Left renal cortex interstitium (tissue), 4 donors: ENCODE results near the gene DUS2. TPM values are rescaled to one million over a fixed set of nuclear protein-coding genes. Genes with fewer than 3 reads are reported as not detected.
"Not testable (repeated sequence)": the region's sequence is repeated elsewhere in the genome, so short reads cannot be mapped to it uniquely, and the experiment has no call there.

ENCODE experiments used
- DNase-seq, 4 donors: peaks; one replicate each; pipeline ENCODE4 v3.0.0-alpha.2; 2013; ENCODE audit warnings: low read depth in 4 of 4, low spot score in 2 of 4, missing footprints in 1 of 4
- polyA plus RNA-seq, 4 donors: library from polyadenylated mRNA; unstranded; fragments of 120-200 nt; gene quantifications; one replicate each; pipeline ENCODE4 v1.2.1, GENCODE V29; 2013; ENCODE audit not compliant: insufficient read length in 4 of 4

DUS2 gene
- polyA plus RNA-seq: 10 to 100 TPM; 13.5 to 19.5 (median 15.5) TPM

DNA sequence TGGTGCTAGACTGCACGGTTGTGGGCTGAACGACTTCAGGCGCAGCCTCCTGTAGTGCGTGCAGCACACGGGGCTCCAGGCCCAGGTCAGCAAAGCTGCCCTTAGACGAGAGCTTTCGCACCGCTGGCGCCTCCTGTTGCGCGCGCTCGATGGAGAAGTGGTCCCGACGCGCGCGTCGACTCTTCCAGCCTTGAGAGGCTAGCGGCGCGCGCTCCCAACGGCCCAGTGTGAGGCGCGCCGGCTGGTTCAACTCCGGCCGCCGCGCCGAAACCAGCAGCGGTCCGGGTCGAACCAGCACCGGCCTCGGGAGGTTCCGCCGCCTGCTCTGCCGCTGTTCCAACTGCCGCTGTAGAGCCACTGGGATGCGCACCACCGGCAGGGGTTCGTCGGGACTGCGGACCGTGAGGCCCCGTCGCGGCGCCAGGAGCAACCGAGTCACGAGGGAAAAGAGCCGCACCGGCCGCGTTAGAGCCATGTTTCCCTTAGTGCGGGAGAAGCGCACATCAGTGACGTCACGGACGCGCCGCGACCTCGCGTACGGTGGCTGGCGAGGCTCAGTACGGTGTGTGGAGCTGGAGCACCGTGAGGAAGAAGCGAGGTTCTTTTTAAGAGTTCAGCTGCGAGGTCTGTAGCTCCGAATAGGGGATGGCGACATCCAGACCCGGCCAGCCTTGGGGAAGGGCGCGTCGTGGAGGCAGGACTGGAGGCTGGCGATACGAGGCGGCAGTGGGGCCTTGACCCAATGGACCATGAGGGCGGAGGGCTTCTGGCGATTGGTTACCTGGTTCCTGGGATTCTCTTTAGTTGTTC, at the start of gene DUS2, which contains the start of gene DDX28:
Gene DUS2 (plus strand): TSS at position 557 of the 810 bp plus-strand sequence. CDS start 14,740 bp downstream, outside the sequence.
Gene DDX28 (minus strand): TSS at position 505 of the 810 bp plus-strand sequence. CDS start 30 bp downstream, at position 475.
- DNase-seq: peak; percentile 80 to 92 (median 86)

DNA sequence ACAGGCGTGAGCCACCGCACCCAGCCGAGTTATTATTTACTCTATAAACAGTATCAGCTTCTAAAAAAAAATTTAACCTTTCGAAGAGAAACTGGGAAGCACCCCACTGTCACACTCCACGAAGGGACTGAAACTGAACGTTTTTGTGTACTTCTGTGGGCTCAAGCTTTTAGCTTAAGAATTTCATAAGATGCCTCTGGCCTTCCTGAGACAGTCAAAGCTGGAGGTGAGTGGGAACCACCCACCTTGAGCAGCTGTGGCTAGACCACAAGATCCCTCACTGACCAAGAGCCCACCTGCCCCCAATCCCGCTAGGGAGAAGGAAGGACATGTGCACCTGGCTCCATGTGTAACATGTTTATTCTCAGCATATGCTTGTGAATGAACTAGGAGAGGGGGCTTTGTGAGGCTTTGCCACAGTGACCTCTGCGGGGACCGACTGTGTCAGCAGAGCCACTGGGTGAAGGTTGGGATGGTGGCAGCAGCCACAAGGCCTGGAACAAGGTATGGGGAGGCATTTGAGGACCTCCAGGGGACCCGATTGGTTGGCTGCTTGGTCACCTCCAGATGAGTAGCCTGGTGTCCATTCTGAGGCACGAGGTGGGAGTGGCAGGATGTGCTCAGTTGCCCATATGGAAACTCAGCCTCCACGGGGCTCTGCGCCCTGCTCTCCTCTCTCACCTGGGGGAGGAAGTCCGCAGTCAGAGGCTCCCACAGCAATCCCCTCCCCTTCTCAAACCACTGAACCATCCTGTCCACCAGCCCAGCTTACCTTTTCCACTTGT, 47.6 kb upstream of the DUS2 start:
- DNase-seq: no peak

DNA sequence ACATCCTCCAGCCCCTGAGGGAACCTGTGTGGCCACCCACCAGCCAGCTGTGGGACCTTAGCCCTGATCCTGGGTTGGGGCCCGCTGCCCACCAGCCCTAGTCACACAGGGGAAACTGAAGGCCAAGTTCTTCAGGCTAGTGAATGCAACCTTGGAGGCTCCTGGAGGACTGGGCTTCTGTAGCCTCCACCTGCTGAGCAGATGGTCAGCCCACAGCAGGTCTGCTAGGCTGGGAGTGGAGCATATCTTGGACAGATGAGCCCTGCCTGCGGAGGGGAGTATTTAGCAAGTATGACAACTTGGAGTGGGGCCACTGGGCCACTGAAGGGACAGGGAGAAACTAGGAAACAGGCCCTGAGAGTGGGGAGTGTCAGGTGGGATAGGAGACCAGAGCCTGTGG, 46.9 kb upstream of the DUS2 start:
- DNase-seq: no peak

DNA sequence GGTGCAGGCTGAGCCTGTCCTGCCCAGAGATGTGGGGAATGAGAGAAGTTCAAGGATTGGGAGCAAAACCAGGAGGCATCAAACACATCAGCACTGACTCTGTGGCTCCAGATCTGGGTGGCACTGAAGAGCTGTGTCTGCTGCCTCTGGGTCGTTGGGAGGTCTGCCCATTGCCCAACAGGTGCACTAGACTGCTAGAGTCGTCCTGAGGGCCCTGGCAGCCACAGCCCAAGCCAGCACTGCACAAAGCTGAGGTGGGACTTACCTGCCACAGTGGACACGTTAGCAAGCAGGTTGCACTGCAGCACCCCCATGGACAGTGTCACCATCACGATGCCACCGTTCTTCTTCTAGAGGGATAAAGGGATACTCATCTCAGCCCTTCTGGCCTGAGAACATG, 46.1 kb upstream of the DUS2 start:
- no peak for DNase-seq

DNA sequence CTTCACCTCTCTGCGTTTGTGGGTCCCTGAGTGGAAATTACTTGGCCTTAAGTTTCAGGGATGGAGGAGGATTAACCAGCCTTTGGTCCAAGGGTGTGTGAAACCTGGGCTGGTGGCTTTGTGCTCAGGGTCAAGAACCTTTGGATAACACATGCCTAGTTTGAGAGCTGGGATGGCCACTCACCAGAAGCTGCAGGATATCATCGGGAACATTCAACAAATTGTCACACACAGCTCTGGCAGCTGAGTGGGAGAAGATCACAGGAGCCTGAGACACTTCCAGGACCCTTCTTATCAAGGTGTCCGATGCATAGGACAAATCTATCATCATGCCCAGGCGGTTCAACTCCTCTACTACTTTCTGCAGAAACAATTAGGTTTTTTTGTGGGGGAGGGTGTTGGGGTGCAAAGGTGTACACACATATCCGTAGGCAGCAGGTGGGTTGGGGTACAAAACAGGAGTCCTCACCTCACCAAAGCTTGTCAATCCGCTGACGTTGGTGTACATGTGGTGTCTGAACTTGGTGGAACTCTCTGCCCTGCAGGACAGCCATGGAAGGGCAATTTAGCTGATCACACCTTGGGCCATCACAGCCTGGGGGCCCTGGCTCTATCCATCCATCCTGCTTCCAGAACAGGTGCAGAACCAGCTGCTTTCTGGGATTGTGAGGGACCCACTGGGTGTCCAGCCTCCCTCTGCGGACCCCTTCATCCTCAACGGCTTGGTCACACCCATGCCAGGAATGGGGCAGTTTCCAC, 45.4 kb upstream of the DUS2 start:
- DNase-seq: no peak

DNA sequence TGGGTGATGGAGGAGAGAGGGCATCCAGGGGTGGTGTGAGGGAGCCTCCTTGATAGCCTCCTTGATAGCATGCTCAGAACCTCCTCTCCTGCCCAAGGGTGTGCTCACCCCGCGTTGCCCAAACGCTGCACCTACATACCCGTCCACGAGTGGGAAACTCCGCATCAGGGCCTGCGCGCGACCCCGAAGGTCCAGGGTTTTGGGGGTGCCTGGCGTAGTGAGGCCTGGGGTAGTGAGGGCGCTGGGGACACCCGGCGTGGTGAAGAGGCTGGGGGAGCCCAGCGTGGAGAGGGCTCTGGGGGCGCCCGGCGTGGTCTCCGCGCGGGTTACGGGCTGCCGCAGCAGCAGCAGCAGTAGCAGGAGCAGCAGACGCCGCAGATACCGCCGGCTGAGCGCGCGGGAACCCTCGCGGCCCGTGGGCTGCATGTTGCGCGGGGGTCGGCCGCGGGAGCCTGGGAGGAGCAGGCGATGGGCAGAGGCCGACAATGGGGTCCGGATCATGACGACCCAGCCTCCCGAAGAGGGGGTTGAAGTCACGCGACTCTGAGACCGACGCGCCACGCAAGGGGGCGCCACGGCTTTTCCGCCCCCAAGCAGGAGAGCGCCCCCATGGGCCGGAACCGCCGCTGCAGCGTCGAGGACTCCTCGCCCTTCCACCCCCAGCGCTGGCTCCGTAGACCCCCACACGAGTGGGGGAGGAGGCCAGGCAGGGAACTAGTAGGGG, 43.0 kb upstream of the DUS2 start, which contains the start of gene DPEP3:
Gene DPEP3 (minus strand): TSS at position 545 of the 724 bp plus-strand sequence. CDS start 119 bp downstream, at position 426.
- DNase-seq: no peak

DNA sequence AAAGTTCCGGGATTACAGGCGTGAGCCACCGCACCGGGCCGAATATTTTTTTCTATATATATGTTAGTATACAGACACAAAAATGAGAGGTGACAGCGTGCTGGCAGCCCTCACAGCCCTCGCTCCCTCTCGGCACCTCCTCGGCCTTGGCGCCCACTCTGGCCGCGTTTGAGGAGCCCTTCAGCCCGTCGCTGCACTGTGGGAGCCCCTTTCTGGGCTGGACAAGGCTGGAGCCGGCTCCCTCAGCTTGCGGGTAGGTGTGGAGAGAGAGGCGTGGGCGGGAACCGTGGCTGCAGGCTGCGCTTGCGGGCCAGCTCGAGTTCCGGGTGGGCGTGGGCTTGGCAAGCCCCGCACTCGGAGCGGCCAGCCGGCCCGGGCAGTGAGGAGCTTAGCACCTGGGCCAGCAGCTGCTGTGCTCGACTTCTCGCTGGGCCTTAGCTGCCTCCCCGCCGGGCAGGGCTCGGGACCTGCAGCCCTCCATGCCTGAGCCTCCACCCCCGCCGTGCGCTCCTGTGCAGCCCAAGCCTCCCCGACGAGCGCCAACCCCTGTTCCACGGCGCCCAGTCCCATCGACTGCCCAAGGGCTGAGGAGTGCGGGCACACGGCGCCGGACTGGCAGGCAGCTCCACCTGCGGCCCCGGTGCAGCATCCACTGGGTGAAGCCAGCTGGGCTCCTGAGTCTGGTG, 40.9 kb upstream of the DUS2 start:
- no peak for DNase-seq

DNA sequence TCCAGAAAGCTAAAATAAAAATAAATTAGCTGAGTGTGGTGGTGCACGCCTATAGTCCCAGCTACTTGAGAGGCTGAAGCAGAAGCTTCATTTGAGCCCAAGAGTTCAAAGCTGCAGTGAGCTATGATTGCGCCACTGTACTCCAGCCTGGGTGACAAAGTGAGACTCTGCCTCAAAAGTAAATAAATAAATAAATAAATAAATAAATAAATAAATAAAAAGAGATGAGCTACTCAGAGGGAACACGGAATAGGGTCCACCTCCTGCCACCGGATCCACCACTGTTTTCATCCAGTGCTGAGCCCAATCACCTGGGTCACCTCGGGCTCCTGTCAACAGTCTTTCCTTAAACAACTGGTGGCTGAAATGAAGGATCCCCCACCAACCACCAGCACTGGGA, 36.1 kb upstream of the DUS2 start:
- no peak for DNase-seq

DNA sequence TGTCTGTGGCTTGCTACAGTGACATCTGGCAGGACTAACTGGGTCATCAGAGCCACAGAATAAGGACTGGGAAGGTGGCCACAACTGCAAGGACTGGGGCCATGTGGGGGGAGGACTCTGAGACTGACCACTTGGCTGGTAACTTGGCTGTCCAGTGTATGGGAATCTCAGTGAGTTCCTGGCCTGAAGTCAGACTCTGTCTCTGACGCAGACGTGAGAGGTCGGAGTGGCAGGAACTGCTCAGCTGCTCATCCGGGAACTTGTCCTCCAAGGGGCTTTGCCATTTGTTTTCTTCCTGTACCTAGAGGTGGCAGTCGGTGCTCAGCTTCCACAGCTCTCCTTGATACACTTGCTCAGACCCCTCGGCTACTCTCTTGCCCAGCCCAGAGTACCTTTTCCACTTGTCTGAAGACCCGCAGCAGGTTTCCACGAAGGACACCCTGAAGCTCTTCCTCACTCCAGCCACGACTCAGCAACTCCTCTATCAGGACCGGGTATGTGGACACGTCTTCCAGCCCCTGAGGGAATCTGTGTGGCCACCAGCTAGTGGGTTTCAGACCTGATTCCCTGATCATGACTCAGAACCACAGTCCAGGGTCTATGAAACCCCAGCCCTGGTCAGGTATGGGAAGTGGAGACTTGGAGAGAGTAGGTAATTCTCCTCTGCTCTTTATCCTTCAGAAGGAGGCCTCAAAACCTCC, 35.5 kb upstream of the DUS2 start:
- no peak for DNase-seq

DNA sequence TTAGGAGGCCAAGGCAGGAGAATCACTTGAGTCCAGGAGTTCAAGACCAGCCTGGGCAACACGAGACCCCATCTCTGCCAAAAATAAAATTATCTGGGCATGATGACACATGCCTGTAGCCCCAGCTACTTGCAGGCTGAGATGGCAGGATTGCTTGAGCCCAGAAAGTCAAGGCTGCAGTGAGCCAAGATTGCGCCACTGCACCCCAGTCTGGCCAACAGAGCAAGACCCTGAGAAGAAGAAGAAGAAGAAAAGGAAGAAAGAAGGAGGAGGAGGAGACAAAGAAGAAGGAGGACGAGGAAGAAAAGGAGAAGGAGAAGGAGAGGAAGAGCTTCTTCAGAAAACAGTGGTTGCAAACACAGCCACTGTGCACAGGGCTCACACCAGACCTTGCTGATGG, 34.4 kb upstream of the DUS2 start:
- DNase-seq: no peak

DNA sequence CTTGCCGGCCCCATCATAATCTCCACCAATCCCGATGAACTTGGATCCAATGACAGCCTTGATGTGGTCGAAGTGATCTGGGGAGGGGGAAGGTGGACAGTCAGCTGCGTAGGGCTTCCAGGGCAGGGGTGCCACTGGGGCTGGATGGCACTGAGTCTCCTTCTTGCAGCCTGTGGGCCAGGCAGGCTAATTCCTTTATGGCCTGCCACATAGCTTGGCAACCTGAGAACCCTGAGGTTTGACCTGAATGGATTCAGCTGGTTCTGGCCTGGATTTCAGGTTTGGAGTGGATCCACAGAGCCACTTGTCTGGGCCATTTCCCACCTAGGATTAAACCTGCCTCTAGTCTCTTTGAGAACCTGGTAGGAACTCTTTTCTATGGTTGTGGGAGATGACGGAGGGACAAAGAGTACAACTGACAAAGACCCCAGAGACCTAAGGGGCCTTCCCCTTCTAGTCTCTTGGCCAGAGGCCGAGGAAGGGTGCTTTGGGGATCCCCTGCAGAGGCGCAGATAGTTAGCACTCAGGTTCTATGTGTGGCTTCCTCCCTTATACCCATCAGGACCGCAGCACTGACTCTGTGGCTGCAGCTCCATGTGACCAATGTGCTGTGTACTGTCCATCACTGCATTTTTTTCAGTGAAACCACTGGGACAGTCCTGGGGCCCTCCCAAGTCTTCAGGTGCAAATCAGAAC, 33.6 kb upstream of the DUS2 start:
- DNase-seq: no peak

DNA sequence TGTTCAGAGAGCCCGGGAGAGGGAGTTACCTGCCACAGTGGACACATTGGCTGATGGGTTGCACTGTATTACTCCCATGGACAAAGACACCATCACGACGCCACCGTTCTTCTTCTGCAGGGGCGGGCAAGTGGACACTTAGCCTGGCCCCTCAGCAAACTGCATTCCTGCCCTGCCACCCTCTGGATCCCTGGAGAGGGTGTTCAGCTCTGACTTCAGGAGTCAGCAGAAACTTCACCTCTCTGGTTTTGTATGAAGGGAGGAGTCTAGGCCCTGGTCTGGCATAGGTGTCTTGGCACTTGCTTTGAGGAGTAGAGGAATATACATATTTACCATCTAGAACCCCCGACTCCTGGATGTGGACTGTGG, 33.1 kb upstream of the DUS2 start:
- no peak for DNase-seq

DNA sequence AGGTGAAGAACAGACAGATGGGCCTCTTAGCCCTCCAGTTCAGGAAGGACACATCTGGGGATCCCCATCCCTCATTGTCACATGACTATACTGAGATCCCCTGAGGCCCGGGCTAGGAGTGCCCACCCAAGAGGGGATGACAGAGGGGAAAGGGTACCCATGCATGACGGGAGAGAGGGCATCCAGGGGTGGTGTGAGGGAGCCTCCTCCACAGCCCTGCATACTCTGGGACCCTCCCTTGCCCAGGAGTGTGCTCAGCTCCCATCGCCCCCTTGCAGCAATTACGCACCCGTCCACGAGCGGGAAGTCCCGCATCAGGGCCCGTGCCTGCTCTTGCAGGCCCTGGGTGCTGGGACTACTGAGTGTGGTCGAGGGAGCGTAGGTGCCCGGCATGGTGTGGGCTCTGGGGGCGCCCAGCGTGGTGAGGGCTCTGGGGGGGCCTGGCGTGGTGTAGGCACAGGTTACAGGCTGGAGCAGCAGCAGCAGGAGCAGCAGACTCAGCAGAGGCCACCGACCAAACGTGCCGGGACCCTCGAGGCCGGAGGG, 30.4 kb upstream of the DUS2 start:
- no peak for DNase-seq

DNA sequence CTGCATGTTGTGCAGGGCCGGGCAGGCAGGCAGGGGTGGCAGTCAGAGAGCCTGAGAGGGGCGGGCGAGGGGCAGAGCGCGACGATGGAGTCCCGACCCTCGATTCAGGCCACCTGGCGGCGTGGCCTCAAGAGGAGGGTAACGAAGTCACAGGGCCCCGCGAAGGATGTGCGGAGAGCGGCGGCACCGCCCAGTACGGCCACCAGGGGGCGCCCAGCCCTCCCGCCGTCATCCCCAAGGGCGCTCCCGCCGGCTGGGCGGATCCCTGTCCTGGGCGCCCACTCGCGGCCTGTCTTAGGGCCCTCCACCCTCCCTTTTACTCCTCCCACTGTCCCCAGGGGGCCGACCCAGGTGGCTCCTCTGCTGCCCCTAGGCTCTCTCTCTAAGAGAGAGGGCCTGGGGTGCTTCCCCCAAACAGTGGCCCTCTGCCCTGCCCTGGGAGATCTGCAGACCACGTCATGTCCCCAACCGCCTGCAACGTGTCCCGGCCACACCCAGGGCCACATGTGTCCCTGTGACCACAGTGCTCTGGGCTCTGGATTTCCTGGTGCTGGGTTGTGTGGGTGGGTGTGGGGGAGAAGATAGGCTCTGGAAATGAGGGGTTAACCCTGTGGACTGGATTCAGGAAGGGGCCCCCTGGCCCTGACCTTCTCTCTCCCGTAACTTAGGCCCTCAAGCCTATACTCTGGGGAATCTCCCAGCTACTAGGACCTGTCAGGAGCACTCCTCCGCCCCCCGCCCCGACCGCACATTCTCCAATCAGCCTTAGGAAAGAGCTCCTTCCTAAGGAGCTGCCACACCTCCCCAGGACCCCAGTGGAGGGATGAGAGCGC, 29.7 kb upstream of the DUS2 start:
- peak in 3 of 4 donors; percentile 25 to 34 (median 32) for DNase-seq

DNA sequence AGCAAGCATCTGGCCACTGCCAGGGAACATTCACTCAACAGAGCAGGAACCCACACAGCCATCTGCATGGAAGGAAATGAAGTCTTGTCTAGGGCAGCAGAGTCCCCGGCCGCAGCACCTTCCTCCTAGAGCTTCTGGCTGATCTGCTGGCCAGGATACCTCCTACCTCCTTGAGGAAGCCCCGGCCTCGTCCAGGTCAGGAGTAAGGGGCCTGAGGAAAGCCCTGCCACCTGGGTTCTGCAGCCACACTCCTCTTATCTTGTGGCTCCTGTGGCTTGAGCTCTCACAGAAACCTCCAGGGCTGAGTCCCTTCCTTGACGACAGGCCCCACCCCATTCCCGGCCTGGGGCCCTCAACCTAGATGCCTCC, 29.1 kb upstream of the DUS2 start:
- not testable (repeated sequence) for DNase-seq

DNA sequence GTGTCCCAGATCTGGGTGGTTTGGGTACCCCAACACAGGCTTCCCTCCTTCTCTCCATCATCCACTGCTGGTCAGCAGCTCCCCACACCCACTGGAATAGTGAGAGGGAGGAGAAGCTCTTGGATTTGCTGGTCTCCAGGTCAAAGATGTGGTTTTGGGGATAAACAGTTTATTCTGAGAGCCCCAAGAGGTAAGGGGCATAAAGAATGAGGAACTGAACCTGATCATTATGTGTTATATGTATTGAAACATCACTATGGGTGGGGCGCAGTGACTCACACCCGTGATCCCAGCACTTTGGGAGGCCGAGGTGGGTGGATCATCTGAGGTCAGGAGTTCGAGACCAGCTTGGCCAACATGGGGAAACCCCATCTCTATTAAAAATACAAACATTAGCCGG, 27.7 kb upstream of the DUS2 start:
- no peak for DNase-seq

DNA sequence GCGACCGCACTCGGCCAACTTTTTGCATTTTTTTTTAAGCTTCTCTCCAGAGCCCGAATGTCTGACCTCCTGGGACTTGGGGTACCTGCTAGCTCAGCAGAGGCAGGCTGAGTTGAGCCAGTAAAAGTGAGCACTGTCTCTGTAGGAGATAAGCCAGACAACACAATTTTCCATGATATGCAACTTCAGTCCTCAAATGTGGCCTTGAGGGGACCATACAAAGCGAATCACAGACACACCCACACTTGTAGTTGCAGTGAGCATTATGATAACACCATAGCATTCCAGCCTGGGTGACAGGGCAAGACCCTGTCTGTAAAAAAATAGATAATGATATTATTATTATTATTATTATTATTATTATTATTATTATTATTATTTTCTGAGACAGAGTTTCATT, 26.4 kb upstream of the DUS2 start:
- no peak for DNase-seq
